ENCODE results near the gene BCL3.

BCL3 gene

GRCh38 chr19:44808463-44809371 lies 60.2 kb downstream of the BCL3 start, which contains the start of gene BCAM:
TSS of gene BCAM (plus strand) at chr19:44809103. CDS start at chr19:44809125, 22 bp downstream.
- TF ChIP-seq POLR2A (IDR thresholded peaks at IDR 0.05; ENCODE audit: low read depth, low read length): no peak
- FAIRE-seq: no peak
- DNase-seq (ENCODE audit: insufficient read length, low spot score): no peak

Measured in H54 (cell line).